ENCODE measurements around the gene SPATA20. TPM values are rescaled to one million over a fixed set of nuclear protein-coding genes. Genes with fewer than 3 reads are reported as not detected.
A peak's percentile ranks its signal among the peaks of the same experiment; 100 is the strongest.

Gene SPATA20
- total and polyA plus RNA-seq, 2 experiments from 2014 or later: 89.9 to 146 TPM

DNA sequence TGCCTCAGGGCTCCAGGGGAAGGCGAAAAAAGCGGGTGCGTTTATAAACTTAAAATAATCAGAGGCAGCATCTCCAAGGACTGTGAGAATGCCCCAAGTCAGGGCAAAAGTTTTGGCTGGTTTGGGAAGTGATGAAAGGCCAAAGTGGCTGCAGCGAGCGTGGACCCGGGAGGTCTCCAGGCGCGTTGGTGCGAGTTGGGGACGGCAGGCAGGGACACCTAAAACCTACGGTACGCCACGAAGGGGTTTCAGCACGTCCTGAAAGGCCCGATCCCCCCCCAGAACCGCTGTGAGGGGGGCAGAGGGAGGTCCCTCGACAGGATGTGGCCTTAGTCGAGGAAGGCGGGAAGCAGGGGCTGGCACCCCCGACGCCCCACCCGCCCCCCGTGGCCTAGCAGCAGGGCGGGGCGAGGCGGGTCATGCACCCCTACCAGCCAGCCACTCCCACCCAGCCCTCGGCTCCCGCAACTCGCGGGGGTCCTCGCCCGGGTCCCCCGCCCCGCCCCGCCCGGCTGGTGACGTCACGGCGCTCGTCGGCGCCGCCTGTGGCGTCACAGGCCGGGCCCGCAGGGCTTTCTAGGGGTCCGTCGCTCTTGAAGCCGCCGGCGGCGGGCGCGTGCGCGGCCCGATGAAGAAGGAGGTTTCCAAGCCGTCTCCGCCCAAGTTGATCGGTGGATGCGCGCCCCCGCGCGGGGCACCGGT, 39.0 kb upstream of the SPATA20 start, which contains the start of gene MYCBPAP:
Gene MYCBPAP, plus strand, starts transcription at position 569 of the 702 bp plus-strand sequence. CDS start 236 bp downstream, outside the sequence.
- Histone ChIP-seq H3K4me2 (ENCODE audit: unreplicated experiment) (peak within 1 kb of the TSS; percentile 90), H3K9me2 (ENCODE audit: insufficient read depth) (no peaks in the 10 kb centered on the region), H3K27me3 (replicated peaks; ENCODE audit: insufficient read depth) (no peaks in the 10 kb centered on the region), H4K20me1 (ENCODE audit: insufficient read depth) (no peaks in the 10 kb centered on the region), H3K36me3 (ENCODE audit: low read depth) (no peaks in the 10 kb centered on the region), H3K9me3 (ENCODE audit: low read depth) (no peaks in the 10 kb centered on the region), H2AFZ (peak within 1 kb of the TSS; percentile 97), H3K9ac (peak within 1 kb of the TSS; percentile 79), H3F3A (ENCODE audit: insufficient read depth) (no peaks in the 10 kb centered on the region), H3K79me2 (ENCODE audit: insufficient read depth) (no peaks in the 10 kb centered on the region), H3K4me1 (ENCODE audit: insufficient read depth) (no peaks in the 10 kb centered on the region), H3K27ac (peak within 1 kb of the TSS; percentile 40), H3K4me3 (peak within 1 kb of the TSS; percentile 69)
- DNase-seq: peak; percentile 91
- WGBS, 2 experiments (ENCODE audit: low coverage in 1 of 2, low lambda C conversion rate in 2 of 2, missing lambda C conversion rate in 2 of 2): 2 to 3% methylated on average over 37 to 56 of the region's 66 CpGs
- in situ Hi-C loops (cut with MboI): loop anchor here (25.0 kb wide), 1 partner anchor 454 kb away; no protein-coding TSS in a partner anchor
- TF ChIP-seq EZH2 (IDR thresholded peaks at IDR 0.05; ENCODE audit: insufficient read depth, poor library complexity, severe bottlenecking): no peak

DNA sequence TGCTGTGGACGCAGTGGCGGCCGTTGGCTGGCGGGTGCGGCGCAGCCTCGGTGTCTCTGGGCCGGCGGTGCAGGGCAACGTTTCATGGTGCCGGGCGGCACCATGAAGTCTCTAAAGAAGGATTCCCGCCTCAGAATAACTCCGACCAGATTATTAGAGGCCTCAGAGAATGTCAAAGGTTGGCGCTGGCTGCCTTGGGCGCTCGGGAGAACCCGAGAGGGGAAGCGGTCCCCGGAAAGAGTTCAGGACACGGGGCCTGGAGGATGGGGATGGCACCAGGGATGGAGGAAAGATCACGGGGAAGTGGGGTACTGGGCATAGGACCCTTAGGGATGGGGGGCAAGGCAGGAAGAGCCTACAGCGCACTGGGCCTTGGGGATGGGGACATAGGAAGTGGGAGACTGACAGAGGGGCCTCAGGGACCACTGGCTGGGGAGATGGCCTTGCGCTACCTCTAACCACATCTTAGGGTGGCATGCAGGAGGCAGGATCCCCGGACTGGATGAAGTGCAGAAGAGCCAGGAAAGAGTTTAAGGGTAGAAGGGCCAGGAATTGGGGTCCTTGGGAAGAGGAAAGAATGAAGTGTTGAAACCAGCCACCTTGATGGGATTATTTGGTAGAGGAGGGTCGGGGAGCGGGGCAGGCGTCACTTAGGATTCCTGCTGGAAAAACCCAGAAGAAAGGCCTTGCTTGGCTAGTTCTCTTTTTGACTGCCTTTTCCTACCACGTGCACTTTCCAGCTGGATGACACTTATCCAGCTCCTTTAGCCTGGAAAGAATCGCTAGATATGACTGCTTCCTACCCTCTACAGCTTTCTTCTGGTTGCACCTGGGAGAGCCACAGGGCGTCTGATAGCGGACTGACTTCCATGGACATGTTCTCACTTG, 38.2 kb upstream of the SPATA20 start:
- DNase-seq: peak; percentile 51
- Histone ChIP-seq H3K79me2 (ENCODE audit: insufficient read depth) (no peaks in the 10 kb centered on the region), H4K20me1 (ENCODE audit: insufficient read depth) (no peaks in the 10 kb centered on the region), H2AFZ (peak overlapping the region; percentile 97), H3F3A (ENCODE audit: insufficient read depth) (no peaks in the 10 kb centered on the region), H3K4me3 (peak overlapping the region; percentile 69), H3K36me3 (ENCODE audit: low read depth) (no peaks in the 10 kb centered on the region), H3K27ac (peak overlapping the region; percentile 29), H3K4me1 (ENCODE audit: insufficient read depth) (no peaks in the 10 kb centered on the region), H3K9me3 (ENCODE audit: low read depth) (no peaks in the 10 kb centered on the region), H3K9ac (peak overlapping the region; percentile 79), H3K27me3 (replicated peaks; ENCODE audit: insufficient read depth) (no peaks in the 10 kb centered on the region), H3K4me2 (ENCODE audit: unreplicated experiment) (peak overlapping the region; percentile 90), H3K9me2 (ENCODE audit: insufficient read depth) (no peaks in the 10 kb centered on the region)
- in situ Hi-C loops (cut with MboI): loop anchor here (25.0 kb wide), 1 partner anchor 453 kb away; no protein-coding TSS in a partner anchor
- TF ChIP-seq EZH2 (IDR thresholded peaks at IDR 0.05; ENCODE audit: insufficient read depth, poor library complexity, severe bottlenecking) (no peak), EZH2phosphoT487 (IDR thresholded peaks at IDR 0.05; ENCODE audit: insufficient read depth, low read depth) (no peak)
- 15 to 16% methylated on average over 32 of the region's 32 CpGs for WGBS, 2 experiments (ENCODE audit: low coverage in 1 of 2, low lambda C conversion rate in 2 of 2, missing lambda C conversion rate in 2 of 2)

DNA sequence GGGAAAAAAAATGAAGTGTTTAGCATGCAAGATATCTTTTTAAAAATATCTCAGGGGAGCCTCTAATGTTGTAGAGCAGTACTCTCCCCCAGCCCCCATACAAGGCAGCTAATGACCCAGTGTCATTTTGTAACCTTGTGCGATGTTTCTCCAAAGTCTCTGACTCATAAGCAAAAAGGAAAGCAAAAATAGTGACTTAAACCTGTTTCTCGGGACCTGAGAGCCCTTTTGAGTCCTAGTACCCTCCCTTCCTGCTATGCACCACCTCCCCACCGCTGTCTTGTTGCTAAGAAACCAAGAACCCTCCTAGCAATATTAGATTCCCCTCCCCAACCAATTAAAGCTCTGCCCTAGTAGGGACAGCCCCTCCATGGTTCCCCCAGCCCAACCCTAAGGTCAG, 35.9 kb upstream of the SPATA20 start:
- peak; percentile 42 for DNase-seq
- in situ Hi-C loops (cut with MboI): loop anchor here (25.0 kb wide), 1 partner anchor 451 kb away; no protein-coding TSS in a partner anchor
- H3K4me3 ChIP-seq: no peak overlapping the region
- no peak for TF ChIP-seq EZH2 (IDR thresholded peaks at IDR 0.05; ENCODE audit: insufficient read depth, poor library complexity, severe bottlenecking)
- no peak for TF ChIP-seq EZH2phosphoT487 (IDR thresholded peaks at IDR 0.05; ENCODE audit: insufficient read depth, low read depth)
- no peaks in the 10 kb centered on the region for H3K9me3 ChIP-seq (ENCODE audit: low read depth)
- H3K4me1 ChIP-seq (ENCODE audit: insufficient read depth): peaks cover 11% of the 10 kb centered on the region; the same call in 1 of the 2 replicates
- no peaks in the 10 kb centered on the region for H3K27me3 ChIP-seq (replicated peaks; ENCODE audit: insufficient read depth)
- H3K9me2 ChIP-seq (ENCODE audit: insufficient read depth): no peaks in the 10 kb centered on the region
- H3F3A ChIP-seq (ENCODE audit: insufficient read depth): no peaks in the 10 kb centered on the region
- H4K20me1 ChIP-seq (ENCODE audit: insufficient read depth): no peaks in the 10 kb centered on the region
- no peak overlapping the region for H3K9ac ChIP-seq
- 28 to 46% methylated on average over 3 of the region's 3 CpGs for WGBS, 2 experiments (ENCODE audit: low coverage in 1 of 2, low lambda C conversion rate in 2 of 2, missing lambda C conversion rate in 2 of 2)
- no peaks in the 10 kb centered on the region for H3K79me2 ChIP-seq (ENCODE audit: insufficient read depth)
- H2AFZ ChIP-seq: no peak overlapping the region
- no peak overlapping the region for H3K4me2 ChIP-seq (ENCODE audit: unreplicated experiment)
- no peak overlapping the region for H3K27ac ChIP-seq
- no peaks in the 10 kb centered on the region for H3K36me3 ChIP-seq (ENCODE audit: low read depth)

DNA sequence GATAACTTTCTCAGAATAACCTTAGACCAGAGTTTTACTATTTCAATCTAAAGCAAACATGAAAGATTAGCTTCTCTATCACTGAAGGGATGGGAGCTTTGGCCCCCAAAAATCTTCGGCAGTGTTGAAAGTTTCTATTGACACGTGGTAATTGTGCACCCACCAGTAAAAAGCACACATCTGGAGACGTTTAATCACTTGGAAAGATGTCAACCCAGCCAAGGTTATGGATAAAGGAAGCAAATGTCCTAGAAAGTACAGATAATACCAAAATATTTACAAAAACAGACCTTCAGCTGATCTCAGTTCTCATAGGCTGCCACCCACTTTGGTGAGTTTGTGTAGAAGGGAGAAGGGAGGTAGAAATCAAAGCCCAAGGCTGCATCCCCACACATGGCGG, 33.5 kb upstream of the SPATA20 start:
- H4K20me1 ChIP-seq (ENCODE audit: insufficient read depth): no peaks in the 10 kb centered on the region
- H3F3A ChIP-seq (ENCODE audit: insufficient read depth): no peaks in the 10 kb centered on the region
- H3K79me2 ChIP-seq (ENCODE audit: insufficient read depth): no peaks in the 10 kb centered on the region
- H2AFZ ChIP-seq: no peak overlapping the region
- no peak for DNase-seq
- 28 to 33% methylated on average over 4 of the region's 4 CpGs for WGBS, 2 experiments (ENCODE audit: low coverage in 1 of 2, low lambda C conversion rate in 2 of 2, missing lambda C conversion rate in 2 of 2)
- no peaks in the 10 kb centered on the region for H3K9me3 ChIP-seq (ENCODE audit: low read depth)
- H3K36me3 ChIP-seq (ENCODE audit: low read depth): no peaks in the 10 kb centered on the region
- no peak overlapping the region for H3K4me2 ChIP-seq (ENCODE audit: unreplicated experiment)
- no peak overlapping the region for H3K27ac ChIP-seq
- no peak overlapping the region for H3K4me3 ChIP-seq
- no peak for TF ChIP-seq EZH2 (IDR thresholded peaks at IDR 0.05; ENCODE audit: insufficient read depth, poor library complexity, severe bottlenecking)
- no peak for TF ChIP-seq EZH2phosphoT487 (IDR thresholded peaks at IDR 0.05; ENCODE audit: insufficient read depth, low read depth)
- H3K9ac ChIP-seq: no peak overlapping the region
- peaks cover 11% of the 10 kb centered on the region; the same call in 1 of the 2 replicates for H3K4me1 ChIP-seq (ENCODE audit: insufficient read depth)
- no peaks in the 10 kb centered on the region for H3K9me2 ChIP-seq (ENCODE audit: insufficient read depth)
- in situ Hi-C loops (cut with MboI): loop anchor here (25.0 kb wide), 1 partner anchor 449 kb away; no protein-coding TSS in a partner anchor
- H3K27me3 ChIP-seq (replicated peaks; ENCODE audit: insufficient read depth): no peaks in the 10 kb centered on the region
